Stimulated activated CD8-positive, alpha-beta memory T cell treated with anti-CD3 and anti-CD28 coated beads, Interleukin-15, amount 100 ng/mL, for 24 hours (primary cell): Measurements from ENCODE around the gene TCP11L1.

Experiments
- DNase-seq: peaks from one replicate; pipeline ENCODE4 v3.0.0-alpha.2; 2020; ENCODE audit warnings: low read depth

The TCP11L1 gene, protein sequence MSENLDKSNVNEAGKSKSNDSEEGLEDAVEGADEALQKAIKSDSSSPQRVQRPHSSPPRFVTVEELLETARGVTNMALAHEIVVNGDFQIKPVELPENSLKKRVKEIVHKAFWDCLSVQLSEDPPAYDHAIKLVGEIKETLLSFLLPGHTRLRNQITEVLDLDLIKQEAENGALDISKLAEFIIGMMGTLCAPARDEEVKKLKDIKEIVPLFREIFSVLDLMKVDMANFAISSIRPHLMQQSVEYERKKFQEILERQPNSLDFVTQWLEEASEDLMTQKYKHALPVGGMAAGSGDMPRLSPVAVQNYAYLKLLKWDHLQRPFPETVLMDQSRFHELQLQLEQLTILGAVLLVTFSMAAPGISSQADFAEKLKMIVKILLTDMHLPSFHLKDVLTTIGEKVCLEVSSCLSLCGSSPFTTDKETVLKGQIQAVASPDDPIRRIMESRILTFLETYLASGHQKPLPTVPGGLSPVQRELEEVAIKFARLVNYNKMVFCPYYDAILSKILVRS

DNA sequence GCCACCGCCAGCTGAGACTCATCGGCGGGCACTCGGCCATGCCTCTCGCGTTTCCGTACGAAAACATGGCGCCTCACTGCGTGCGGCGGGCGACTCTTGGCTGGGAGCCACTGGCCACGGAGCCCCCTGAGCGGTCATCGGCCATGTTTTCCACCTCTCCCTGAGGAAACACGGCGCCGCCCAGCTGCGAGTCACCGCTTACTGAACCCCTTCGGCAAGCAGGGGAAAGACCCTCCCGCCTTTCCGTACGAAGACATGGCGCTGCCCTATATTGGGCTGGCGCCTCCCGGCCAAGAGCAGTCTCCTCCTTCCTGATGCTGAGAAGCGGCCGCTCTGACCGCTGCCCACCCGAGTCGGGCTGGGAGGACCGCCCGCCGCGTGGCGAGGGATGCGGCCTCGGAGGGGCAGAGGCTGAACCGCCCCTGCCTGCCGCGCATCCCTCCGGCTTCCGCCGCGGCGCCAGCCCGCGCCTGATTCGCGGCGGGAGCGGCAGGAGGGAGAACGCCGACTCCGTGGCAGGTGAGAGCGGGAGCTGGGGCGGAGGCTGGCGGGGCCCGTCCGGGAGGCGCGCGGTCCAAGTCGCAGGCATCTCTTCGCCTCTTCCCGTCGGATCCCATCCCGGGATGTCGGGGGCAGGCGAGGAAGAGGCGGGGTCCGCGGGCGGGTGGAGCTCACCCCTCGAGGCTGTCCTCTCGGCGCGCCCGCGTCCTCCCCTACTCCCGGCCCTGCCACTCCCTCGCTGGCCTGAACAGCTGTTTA lies at the start of gene TCP11L1:
TCP11L1 (plus strand) TSS at position 299 of the 759 bp plus-strand sequence. CDS start 4,202 bp downstream, outside the sequence.
- DNase-seq = peak; percentile 56

DNA sequence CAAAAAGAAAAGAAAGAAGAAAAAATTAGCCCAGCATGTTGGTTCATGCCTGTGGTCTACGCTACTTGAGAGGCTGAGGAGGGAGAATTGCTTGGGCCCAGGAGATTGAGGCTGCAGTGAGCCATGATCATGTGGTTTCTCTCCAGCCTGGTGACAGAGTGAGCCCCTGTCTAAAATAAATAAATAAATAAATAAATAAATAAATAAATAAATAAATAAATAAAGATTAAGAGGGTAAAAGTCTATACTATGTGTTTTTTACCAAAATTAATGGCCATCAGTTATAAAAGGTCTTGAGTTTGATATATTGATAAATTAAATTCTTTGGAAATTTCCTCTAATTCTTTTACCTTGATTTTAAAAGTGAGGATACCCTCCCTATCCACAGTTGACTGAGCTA lies 48.9 kb upstream of the TCP11L1 start:
- DNase-seq = no peak

DNA sequence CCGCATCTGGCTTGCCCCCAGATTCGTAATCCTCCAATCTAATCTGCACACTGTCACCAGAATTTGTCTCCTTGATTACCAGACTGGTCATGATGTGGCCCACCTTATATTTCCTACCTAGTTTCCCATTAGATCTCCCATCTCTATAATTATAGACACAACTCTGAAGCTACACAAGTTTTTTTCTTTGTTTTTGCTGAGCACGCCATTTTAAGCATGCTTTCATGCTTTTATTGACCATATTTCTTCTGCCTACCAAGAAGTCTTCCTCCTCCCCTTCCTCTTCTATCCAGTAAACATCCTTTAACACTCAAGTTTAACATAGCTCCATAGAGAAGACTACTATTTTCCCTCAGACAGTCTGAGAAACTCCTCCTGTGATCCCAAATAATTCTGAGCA lies 47.9 kb upstream of the TCP11L1 start:
- no peak for DNase-seq

DNA sequence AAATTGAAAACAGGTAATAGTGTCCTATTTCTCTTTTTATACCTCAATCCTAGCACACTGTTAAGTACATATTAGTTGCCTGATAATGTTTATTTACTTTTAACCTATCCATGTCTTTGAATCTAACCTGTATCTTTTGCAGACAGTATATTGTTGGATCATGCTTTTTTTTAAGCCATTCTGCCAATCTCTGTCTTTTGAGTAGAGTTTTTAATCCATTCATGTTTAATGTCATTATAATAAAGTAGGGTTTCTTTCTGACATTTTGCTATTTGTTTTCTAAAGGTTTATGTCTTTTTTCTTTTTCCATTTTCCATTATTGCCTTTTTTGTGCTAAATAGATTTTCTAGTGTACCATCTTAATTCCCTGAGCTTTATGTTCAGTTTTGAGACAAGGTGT lies 47.5 kb upstream of the TCP11L1 start:
- DNase-seq = no peak

DNA sequence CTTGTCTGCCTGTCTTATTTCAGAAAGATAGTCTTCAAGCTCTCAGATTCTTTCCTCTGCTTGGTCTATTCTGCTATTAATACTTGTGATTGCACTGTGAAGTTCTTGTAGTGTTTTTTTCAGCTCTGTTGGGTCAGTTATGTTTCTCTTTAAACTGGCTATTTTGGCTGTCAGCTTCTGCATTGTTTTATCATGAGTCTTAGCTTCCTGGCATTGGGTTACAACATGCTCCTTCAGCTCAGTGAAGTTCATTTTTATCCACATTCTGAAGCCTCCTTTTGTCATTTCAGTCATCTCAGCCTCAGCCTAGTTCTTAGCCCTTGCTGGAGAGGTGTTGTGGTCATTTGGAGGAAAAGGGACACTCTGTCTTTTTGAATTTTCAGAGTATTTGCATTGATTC lies 39.2 kb upstream of the TCP11L1 start:
- DNase-seq = no peak

DNA sequence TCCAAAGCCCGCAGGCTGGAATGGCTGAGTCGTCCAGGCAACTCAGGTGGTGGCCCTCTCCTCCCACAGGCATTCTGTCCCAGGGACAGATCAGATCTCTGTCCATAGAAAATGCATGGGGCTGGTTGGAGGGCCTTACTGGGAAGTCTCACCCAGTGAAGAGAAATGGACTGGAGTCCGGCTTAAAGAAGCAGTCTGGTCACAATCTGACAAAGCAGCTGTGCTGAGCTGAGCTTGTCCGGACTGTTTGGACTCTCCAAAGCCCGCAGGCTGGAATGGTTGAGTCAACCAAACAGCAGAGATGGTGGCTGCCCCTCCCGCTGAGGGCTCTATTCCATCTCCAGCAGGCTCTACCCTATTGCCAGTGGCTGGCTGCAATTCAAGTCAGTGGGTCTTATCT lies 38.1 kb upstream of the TCP11L1 start:
- DNase-seq = no peak

DNA sequence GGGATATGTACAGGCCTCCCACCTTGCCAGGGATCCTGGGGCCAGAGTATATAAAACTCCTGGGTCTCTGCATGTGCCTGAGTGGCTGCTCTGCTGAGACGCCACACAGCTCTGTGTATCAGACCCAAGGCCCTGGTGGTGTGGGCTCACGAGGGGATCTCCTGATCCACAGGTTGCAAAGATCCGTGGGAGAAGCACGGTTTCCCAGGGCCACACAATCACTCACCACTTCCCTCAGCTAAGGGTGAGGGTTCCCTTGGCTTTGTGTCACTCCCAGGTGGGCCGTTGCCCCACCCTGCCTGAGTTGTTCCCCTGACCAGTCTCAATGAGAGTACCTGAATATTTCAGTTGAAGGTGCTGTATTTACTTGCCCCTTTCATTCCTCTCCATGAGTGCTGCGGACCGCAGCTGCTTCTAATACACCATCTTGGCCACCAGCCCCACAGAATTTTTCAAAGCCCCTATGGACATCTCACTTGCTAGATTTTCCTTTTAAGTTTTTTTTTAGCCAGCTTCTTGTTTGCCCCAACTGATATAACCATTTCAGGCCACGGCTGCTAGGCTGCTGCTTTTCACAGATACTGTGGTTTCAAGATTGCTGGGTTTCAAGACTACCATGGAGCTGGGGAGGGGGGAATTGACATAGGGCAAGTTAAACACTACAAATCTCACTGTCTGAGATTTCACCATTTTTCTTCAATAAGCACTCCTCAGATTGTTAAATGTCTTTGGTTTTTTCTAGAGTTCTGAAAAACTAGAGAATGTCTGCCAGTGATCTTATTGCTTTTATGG lies 37.4 kb upstream of the TCP11L1 start:
- no peak for DNase-seq

DNA sequence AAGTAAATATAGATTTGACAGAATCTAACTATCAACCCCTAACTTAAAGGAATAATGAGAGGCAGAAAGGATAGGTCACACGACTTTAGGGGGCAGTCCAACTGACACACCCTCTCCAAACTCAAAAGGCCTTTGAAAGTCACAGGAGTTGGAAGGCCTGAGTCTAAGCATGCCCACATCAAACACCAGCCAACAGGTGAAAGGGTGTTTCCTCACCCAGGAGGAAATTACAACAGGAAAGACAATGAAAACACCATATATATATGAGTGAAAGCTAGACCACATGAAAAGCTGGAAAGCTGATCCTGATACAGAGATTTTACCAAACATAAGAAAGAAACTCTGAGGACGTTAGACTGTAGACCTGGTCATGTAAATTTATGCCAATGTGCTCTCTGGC lies 34.2 kb upstream of the TCP11L1 start:
- DNase-seq = no peak

DNA sequence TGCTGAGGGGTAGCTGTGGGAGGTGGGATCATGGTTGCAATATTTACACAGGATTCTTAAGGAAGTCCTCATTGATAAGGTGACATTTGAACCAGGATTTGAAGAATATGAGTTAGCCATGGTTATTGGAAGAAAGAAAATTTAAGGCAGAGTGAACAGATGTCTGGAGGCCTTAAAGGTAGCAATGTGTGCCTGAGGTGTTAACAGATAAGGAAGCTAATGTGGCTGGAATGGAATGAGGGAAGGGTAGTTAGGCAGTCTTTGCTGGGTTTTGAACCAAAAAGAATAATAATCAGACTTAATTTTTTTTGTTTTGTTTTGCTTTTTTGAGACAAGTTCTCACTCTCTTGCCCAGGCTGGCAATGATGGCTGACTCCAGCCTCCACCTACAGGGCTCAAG lies 33.4 kb upstream of the TCP11L1 start:
- DNase-seq = no peak

DNA sequence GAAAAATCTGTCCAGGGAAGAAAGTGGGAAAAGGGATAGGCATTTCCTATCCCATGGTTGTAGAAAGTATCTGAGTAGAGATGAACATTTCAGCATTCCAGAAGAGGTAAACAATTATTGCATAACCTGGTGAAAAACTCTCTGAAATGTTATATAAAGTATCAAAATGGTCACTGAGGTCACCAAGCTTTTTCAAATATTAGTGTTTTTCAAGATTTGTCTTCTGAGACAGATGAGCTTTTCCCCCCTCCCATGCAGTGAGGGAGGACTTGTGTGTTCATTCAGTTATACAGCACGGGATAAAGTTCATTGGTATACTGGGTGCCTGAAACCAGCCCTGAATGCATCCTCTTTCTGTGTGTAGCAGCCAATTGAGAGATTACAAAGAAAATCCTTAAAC lies 25.6 kb upstream of the TCP11L1 start:
- no peak for DNase-seq

DNA sequence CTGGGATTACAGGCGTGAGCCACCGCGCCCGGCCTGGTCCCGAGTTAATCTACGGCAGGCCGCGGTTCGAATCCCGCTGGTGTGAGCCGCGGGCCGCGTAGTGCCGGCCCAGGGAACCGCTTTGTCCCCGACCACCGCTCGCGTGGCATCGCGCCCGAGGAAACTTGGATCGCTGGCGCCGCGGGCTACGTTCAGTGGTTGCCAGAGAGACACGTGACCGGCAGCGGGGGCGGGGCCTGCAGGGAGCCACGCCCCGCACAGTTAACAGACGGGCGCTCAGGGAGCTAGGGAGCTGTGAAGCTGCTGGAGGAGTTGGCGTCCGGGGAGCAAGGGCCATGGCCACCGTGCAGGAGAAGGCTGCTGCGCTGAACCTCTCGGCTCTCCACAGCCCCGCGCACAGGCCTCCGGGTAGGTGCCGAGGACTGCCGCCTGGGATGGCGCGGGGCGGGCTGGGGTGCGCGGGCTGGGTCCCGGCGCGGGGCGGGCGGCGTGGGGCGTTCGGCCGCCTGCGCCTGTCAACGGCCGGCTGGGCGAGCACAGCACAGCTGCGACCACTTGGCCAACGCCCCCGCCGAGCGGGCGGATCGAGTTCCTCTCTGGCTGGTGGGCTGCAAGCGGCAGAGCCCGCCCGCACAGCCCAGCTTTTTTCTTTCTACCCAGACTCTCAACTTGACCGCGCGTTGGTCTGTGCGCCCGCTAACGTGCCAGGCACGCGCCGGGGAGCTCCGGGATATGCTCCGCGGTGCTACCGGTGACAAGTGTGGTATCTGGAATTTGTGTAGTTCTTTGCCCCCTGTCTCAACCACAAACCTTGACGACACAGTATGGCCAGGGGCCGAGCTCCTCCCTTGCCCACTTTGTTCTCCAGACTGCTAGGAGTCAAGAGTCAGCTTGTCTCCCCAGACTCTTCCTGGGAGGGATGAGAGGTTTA lies 23.5 kb upstream of the TCP11L1 start, which contains the start of gene DEPDC7:
DEPDC7 (plus strand) TSS at position 258 of the 931 bp plus-strand sequence; CDS start at position 336, 78 bp downstream.
- peak; percentile 52 for DNase-seq

DNA sequence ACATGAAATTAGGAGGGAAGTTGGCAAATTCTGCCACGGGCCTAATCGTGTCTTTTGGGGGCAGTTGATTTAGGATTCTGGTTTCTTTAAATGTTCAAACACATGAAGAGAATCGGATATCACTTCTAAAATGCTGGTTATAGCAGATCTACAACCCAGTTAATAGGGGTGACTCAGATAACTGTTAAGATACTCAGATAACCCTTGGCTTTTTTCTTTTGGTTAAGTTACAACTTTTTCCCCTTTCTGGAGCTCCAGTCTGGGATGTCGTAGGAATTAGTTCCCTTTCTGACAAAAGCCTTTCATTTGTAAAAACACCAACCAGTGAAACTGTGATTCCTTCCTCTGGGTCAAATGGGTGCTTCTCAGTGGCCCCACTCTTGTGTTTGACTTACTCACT lies 22.7 kb upstream of the TCP11L1 start:
- no peak for DNase-seq

DNA sequence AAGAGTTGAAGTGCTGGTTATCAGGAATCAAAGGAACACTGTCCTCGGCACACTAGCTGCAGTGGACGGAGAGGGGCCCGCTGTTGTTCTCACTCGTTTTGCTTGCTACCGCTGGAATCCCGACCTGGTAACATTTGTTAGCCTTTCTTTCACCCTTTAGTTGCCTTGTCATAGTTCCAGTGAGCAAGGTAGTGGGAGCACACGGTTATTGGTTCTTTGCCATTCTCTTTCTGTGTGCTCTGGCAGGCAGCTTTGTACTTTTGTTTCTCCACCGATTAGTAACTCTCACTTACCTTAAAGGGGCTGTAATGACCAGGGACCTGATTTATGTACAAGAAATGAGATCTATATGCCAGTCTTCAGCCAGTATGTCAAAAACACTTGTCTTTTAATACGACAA lies 21.9 kb upstream of the TCP11L1 start:
- no peak for DNase-seq

DNA sequence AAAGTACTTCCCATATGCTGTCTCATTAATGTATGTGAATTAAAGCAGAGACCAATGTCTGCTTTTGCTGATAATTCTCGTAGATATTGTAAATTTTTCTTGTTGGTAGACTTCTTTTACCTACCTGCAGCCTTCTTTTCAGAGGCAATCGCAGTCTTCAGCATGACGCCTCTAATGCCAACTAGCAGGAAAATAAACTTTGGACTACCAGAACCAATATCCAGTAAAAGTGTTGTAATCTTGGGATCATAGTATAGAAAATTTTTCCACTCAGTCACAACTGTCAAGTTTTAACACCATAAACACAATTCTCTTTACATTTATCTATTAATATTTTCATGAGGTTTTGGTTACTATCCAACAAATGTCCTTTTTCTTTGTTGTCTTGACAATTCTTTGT lies 21.4 kb upstream of the TCP11L1 start:
- no peak for DNase-seq

DNA sequence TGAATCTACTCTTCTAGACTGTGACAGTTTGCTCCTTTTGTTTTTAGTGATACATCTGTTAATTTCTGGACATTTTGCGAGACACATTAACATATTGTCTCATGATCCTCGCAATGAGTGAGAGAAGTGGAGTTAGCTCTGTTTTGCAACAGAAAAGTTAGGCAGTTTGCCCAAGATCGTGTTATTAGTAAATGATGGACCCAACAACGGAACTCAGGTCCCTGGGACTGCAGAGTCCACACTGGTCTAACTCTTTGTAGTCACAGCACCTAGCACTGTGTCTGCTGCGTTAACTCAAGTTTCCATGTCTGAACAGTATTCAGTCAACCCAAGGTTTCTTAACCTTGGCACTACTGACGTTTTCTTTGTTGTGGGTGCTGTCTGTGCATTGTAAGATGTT lies 20.5 kb upstream of the TCP11L1 start:
- no peak for DNase-seq

DNA sequence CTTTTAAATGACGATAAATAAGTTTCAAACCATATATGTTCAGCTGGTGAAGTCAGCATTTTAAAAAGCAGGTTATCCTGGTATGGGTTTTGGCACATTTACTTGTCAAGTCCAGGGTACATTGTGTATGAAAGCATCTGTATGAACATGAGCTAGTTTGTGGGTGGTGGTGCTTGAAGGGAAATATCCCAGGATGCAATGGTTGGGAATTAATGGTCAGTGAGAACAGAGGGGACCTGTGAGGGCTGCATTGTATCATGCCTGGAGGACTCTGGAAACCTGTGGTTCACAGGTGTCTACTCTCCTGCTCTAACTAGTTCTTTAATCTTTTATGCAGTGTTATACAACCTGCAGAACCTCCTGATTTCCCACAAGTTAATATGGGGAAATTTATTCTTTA lies 17.9 kb upstream of the TCP11L1 start:
- DNase-seq = no peak

DNA sequence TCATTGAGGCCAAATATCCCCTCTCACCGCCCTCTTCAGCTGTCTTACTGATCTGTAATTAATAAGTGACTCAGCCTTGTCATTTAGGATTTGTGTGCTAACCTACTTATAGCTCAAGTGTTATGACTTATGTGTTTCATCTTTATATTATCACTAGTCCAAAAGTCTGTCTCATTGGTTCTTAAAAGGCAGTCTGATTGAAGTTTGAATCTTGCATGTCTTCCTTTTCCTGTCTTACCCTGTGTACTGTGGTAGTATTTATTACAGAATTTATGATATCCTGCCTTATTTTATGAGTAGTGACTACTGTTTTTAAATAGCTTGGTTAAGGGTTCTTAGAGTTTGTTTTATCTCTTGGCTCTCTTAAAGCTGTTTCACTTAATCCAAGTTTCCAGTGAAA lies 17.4 kb upstream of the TCP11L1 start:
- DNase-seq = no peak

DNA sequence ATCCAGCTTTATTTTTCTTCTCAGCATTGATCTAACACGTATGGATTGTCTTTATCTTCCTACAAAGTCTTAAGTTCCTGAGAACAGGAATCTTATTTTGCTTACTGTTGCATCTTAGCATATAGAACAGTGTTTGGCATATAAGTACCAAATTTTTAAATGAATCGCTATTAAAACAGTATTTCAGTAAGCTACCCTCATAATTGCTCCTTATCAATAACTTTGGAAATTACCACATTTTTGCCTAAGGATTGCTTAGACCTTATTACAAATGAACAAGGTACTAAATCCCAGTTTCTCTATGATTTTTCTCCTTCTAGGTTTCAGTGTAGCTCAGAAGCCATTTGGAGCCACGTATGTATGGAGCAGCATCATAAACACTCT lies 14.0 kb upstream of the TCP11L1 start:
- DNase-seq = no peak

DNA sequence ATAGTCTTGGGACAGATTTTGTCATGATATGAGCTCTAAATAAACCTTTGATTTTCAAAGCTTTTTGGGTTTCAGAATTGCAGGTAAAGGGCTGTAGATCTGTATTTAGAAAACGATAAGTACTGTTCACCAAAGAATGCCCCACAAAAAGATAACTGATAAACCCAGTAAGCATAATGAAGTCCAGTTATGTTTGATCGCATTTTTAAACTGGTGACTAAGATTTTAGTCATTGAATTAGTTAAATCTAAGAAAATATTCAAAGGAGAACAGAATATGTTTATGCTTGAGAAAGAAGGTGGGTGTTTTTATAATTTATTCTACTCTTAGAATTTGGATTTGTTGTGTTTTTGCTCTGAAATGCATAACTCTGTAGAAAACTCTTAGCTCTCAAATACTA lies 12.1 kb upstream of the TCP11L1 start:
- DNase-seq = no peak

DNA sequence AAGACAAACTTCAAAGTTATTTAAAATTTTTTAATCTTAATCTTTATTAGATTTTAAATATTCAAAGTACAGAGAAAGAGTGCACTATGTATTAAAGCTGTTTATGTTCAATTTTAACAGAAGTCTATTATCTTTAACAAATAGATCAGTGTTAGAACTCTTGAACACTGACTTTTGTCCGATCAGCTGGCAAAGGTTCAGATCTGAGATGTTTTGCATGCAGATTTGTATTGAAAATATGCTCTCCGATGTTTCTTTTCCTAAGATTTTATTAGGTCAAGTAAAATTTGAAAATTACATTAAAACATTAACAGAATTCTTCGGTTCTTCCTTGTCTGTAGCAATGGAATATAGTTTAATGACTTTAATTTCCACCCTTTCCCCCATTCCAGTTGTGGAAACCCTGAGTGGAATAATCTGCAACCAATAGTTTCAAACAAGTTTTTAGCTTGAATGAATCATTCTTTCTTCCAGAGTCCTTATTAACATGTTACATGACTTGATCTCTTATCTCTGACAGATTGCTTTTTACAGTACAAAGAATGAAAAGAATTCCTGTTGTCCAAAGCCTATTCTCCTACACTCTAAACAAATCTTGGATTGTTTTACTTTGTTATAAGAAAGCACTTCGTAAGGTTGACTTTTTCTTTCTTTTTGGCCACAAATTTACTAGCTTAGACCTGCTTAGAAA lies 11.4 kb upstream of the TCP11L1 start:
- DNase-seq = no peak

DNA sequence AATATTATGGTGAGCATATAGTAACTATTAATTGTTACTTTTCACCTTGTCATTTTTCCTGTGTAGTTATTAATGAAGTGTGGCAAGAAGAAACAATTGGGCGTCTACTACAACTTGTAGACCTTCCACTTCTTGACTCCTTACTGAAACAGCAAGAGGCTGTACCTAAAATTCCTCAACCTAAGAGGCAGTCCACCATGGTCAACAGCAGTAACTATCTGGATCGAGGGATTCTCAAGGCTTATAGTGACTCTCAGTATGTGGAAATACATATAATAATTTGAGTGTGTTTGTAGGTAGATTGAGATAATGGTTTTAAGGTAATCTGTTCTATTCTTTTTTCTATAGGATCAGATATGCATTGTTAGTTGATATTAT lies 10.8 kb upstream of the TCP11L1 start:
- DNase-seq = no peak
